Omental fat pad (tissue), 4 donors: Measurements from ENCODE around the gene ZNF683. TPM values are rescaled to one million over a fixed set of nuclear protein-coding genes. Genes with fewer than 3 reads are reported as not detected.
"Not testable (repeated sequence)": the region's sequence is repeated elsewhere in the genome, so short reads cannot be mapped to it uniquely, and the experiment has no call there.

ENCODE experiments used
- ATAC-seq: fragments of 150-250 bp; one replicate; pipeline ENCODE4 v1.9.1; 2016; ENCODE audit warnings: mild to moderate bottlenecking, moderate library complexity; ENCODE audit not compliant: low FRiP score
- DNase-seq: peaks from one replicate; pipeline ENCODE4 v3.0.0-alpha.2; 2019; ENCODE audit warnings: low spot score
- total RNA-seq, 4 donors: library from RNA; depleted of rRNA; stranded (reverse); fragments of >200 nt; gene quantifications; one replicate each; pipeline ENCODE4 v1.1.0, GENCODE V29; 2016
- TF ChIP-seq, protein P1 (sequence below), 3 donors: fragments of 450-650 bp; IDR thresholded peaks; one replicate each; pipeline ENCODE4 v1.5.1; 2016 to 2017; ENCODE audit warnings: antibody characterized with exemption in 3 of 3, mild to moderate bottlenecking in 3 of 3, moderate library complexity in 2 of 3

The ZNF683 gene
- total RNA-seq, 4 donors from 2014 or later = not detected

DNA sequence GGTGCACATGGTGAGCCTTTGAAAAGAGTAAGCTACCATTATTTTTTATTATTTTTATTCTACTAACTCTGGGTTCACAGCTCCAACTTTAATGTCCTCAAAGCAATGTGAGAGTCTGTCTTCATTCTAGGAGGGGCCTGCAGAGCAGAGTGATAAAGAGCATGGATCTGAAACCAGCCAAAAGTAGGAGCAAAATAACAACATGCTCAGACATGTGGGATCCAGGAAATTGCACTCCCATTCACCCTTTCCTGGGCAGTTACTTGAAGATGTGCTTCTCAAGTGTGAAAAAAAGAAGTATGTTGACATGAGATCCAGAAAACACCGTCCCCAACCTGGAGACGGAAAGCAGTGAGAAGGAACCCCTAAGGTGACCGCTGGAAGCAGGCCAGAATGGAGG is 29.3 kb upstream of the ZNF683 start:
- no peak for DNase-seq
- no peak for ATAC-seq
- TF ChIP-seq, protein P1, sequence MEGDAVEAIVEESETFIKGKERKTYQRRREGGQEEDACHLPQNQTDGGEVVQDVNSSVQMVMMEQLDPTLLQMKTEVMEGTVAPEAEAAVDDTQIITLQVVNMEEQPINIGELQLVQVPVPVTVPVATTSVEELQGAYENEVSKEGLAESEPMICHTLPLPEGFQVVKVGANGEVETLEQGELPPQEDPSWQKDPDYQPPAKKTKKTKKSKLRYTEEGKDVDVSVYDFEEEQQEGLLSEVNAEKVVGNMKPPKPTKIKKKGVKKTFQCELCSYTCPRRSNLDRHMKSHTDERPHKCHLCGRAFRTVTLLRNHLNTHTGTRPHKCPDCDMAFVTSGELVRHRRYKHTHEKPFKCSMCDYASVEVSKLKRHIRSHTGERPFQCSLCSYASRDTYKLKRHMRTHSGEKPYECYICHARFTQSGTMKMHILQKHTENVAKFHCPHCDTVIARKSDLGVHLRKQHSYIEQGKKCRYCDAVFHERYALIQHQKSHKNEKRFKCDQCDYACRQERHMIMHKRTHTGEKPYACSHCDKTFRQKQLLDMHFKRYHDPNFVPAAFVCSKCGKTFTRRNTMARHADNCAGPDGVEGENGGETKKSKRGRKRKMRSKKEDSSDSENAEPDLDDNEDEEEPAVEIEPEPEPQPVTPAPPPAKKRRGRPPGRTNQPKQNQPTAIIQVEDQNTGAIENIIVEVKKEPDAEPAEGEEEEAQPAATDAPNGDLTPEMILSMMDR (IDR thresholded peaks at IDR 0.05) = no peak

DNA sequence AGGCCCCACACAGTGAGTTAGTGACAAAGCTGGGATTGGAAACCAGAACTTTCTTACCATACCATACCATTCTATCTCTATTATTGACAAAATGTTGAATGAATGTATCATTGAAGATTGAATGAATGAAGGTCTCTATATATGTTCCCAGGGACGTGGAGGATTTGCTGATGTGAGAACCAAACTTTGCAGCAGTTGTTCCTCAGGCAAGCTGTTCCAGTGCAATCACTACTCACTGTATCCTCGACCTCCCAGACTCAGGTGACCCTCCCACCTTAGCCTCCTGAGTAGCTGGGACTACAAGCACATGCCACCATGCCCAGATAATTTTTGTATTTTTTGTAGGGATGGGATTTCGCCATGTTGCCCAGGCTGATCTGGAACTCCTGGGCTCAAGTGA is 26.5 kb upstream of the ZNF683 start:
- no peak for ATAC-seq
- TF ChIP-seq, protein P1 (IDR thresholded peaks at IDR 0.05) = no peak
- DNase-seq = no peak

DNA sequence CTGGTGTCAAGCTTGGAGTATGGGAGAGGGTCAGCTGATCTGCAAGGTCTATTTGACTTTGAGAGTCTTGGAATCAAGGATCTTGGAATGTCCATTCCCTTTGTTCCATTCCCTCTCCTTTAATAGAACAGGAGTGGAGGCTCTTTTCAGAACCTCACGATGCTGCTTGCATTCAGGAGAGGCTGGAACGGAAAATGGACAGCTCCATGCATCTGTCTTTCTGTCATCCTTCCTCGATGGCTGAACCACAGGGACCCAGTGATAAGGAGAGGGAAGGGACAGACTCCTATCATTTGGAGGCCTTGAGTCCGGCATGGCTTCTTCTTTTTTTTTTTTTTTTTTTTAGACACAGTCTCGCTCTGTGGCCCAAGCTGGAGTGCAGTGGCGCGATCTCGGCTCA is 23.2 kb upstream of the ZNF683 start:
- ATAC-seq = no peak
- DNase-seq = no peak
- TF ChIP-seq, protein P1 (IDR thresholded peaks at IDR 0.05) = no peak

DNA sequence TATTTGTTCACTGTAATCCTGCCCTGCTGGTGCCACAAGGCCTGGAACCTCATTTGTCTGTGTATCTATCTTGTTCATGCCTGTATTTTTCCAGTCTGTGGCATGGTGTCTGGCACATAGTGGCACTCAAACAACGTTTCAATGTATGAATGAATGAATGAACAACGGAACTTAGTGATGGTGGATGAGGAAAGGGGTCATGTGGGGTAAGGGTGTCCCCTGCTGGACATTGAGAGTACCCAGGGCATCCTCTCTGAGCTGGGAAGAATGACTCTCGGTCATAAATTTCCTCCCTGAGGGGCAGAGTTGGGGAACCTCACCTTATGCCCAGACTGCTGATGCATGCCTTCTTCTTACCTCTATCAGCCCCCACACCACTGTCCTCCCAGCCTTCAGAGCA is 18.9 kb upstream of the ZNF683 start:
- TF ChIP-seq, protein P1 (IDR thresholded peaks at IDR 0.05) = no peak
- ATAC-seq = no peak
- DNase-seq = no peak

DNA sequence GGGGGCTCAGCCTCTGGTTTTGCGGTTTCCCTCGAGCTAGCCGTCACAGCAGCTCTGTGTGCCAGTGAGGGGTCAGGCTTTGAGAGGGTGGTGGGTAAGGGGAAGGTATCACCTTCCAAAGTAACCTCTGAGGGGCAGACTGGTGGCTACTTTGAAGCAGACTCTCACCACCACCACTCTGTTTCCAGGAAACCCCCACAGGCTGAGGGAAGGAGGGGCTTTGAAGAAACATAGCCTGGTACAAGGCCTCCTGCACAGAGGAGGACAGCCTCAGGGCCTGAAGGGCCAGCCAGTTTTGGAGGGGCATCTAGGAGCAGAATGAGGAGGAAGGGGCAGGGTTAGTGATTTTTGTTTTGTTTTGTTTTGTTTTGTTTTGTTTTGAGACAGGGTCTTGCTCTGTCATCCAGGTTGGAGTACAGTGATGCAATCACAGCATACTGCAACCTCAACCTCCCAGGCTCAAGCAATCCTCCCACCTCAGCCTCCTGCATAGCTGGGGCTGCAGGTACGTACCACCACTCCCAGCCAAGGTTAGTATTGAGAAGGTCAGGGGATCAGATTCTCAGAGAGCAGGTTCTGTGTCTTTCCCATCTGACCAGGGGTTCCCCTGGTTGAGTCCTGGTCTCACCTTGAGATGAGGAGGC is 17.2 kb upstream of the ZNF683 start:
- ATAC-seq (no peak), DNase-seq (no peak)
- TF ChIP-seq, protein P1 (IDR thresholded peaks at IDR 0.05) = no peak

DNA sequence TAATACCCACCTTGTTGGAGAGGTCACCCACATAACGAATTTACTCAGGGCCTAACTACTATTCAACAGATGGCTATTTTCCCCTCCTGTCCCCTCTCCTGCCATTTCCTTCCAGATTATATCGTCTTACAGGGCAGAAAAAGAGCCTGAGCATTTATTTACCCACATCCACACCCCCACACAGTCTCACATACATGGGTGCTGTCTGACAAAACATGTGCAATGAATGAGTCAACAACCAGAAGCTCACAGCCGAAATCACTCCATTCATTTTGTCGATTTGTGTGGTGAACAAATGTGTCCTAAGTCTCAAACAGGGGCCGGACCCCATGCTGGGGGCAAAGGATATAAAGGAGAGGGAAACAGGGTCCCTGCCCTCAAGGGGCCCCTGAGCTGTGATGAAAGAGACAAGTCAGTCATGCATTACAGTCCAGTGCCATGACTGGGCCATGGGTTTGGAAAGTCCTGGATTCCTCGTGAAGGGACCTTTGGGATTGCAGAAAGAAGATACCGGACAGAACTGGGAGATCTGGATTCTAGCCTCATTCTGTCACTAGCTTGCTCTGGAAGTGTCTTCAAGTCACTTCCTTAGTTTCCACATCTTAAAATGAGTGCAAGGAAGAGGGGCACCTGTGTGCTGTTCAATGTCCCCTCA is 16.4 kb upstream of the ZNF683 start:
- TF ChIP-seq, protein P1 (IDR thresholded peaks at IDR 0.05) = no peak
- DNase-seq (no peak), ATAC-seq (no peak)

DNA sequence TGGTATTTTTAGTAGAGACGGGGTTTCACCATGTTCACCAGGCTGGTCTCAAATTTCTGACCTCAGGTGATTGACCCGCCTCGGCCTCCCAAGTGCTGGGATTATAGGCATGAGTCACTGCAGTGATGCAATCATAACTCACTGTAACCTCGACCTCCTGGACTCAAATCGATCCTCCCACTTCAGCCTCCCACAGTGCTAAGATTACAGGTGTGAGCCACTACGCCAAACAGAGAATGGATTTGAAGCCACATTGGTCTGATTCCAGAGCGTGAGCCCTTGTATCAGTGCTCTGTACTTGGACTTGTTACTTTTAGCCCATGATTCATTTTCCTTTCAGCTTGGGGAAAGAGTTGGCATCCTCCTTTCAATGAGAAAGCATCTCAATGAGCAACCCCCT is 14.9 kb upstream of the ZNF683 start:
- TF ChIP-seq, protein P1 (IDR thresholded peaks at IDR 0.05) = no peak
- peak; percentile 54 for ATAC-seq
- DNase-seq = no peak

DNA sequence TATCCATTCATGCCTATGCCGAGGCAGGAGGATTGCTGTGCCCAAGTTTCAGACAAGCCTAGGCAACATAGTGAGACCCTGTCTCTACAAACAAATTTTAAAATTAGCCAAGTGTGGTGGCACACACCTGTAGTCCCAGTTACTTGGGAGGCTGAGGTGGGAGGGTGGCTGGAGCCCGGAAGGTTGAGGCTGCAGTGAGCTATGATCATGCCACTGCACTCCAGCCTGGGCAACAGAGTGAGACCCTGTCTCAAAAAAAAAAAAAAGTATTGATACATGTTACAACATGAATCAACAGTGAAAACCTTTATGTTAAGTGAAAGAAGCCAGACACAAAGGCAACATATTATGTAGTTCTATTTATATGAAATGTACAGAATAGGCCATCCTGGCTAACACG is 12.5 kb upstream of the ZNF683 start:
- not testable (repeated sequence) for DNase-seq, ATAC-seq
